NCI-H2196 (cell line): ENCODE results near the gene CTTN.
"Not testable (repeated sequence)": the region's sequence is repeated elsewhere in the genome, so short reads cannot be mapped to it uniquely, and the experiment has no call there.

Source experiments
- DNase-seq: peaks from one replicate; lab custom pipeline; 2025; ENCODE audit not compliant: unreplicated experiment; lab: John Stamatoyannopoulos, UW

The CTTN gene

GRCh38 chr11:70454197-70454767 is 56.0 kb downstream of the CTTN start:
- DNase-seq: no peak

GRCh38 chr11:70454811-70455210 is 56.5 kb downstream of the CTTN start:
- DNase-seq: not testable (repeated sequence)

GRCh38 chr11:70455354-70455753 is 57.0 kb downstream of the CTTN start:
- no peak for DNase-seq

GRCh38 chr11:70456921-70457532 is 58.7 kb downstream of the CTTN start:
- no peak for DNase-seq

GRCh38 chr11:70458736-70459135 is 60.4 kb downstream of the CTTN start:
- no peak for DNase-seq

GRCh38 chr11:70460111-70460510 is 61.8 kb downstream of the CTTN start:
- DNase-seq: no peak

GRCh38 chr11:70460964-70461363 is 62.6 kb downstream of the CTTN start:
- no peak for DNase-seq

- no peak for DNase-seq
These were observed 64.6 kb downstream of the CTTN start for GRCh38 chr11:70462818-70463477.

GRCh38 chr11:70463478-70464255 is 65.3 kb downstream of the CTTN start:
- no peak for DNase-seq

GRCh38 chr11:70464509-70465361 is 66.4 kb downstream of the CTTN start:
- DNase-seq: no peak

- no peak for DNase-seq
These were observed 67.8 kb downstream of the CTTN start for GRCh38 chr11:70466154-70466553.

- DNase-seq: no peak
These were observed 68.3 kb downstream of the CTTN start for GRCh38 chr11:70466596-70466995.

GRCh38 chr11:70467201-70468085 is 69.1 kb downstream of the CTTN start:
- DNase-seq: peak; percentile 74

- no peak for DNase-seq
These were observed 70.2 kb downstream of the CTTN start for GRCh38 chr11:70468256-70469195.

GRCh38 chr11:70470127-70470526 is 71.8 kb downstream of the CTTN start:
- DNase-seq: no peak

- DNase-seq: no peak
These were observed 72.9 kb downstream of the CTTN start for GRCh38 chr11:70471254-70471653.

- no peak for DNase-seq
These were observed 73.9 kb downstream of the CTTN start for GRCh38 chr11:70472240-70472639.

GRCh38 chr11:70473186-70473872 is 75.0 kb downstream of the CTTN start:
- DNase-seq: no peak
